Loucy (cell line): ENCODE data around the gene VAPB.

Experiments used
- H2AFZ ChIP-seq: fragments of 200-600 bp; sonication (generic); 2 replicates; pipeline ENCODE4 v1.6.0; 2016; ENCODE audit warnings: antibody characterized with exemption, mild to moderate bottlenecking, low read length, moderate library complexity
- H3F3A ChIP-seq: fragments of 200-600 bp; 2 replicates; pipeline ENCODE4 v1.6.0; 2016; ENCODE audit warnings: antibody characterized with exemption, low read depth, mild to moderate bottlenecking
- H3K27me3 ChIP-seq: fragments of 200-600 bp; sonication (generic); 2 replicates; pipeline ENCODE4 v1.6.1; 2014; ENCODE audit warnings: low read length, mild to moderate bottlenecking; ENCODE audit not compliant: insufficient read depth, poor library complexity, severe bottlenecking
- H3K36me3 ChIP-seq: fragments of 200-600 bp; sonication (generic); 2 replicates; pipeline ENCODE4 v1.6.1; 2016; ENCODE audit warnings: low read length; ENCODE audit not compliant: insufficient read depth
- H3K4me1 ChIP-seq: fragments of 200-600 bp; sonication (generic); 2 replicates; pipeline ENCODE4 v1.5.1; 2014; ENCODE audit warnings: low read length, mild to moderate bottlenecking; ENCODE audit not compliant: insufficient read depth, poor library complexity, severe bottlenecking
- H3K4me2 ChIP-seq: fragments of 200-600 bp; sonication (generic); 2 replicates; pipeline ENCODE4 v1.6.0; 2014; ENCODE audit warnings: antibody characterized with exemption, low read length, low read depth, mild to moderate bottlenecking; ENCODE audit not compliant: poor library complexity, severe bottlenecking
- H3K4me3 ChIP-seq: fragments of 200-600 bp; sonication (generic); 2 replicates; pipeline ENCODE4 v1.5.1; 2014; ENCODE audit warnings: low read length, mild to moderate bottlenecking, mixed read lengths; ENCODE audit not compliant: poor library complexity, severe bottlenecking
- H3K79me2 ChIP-seq: fragments of 200-600 bp; sonication (generic); 2 replicates; pipeline ENCODE4 v1.6.1; 2014; ENCODE audit warnings: low read length; ENCODE audit not compliant: insufficient read depth
- H3K9ac ChIP-seq: fragments of 200-600 bp; sonication (generic); 2 replicates; pipeline ENCODE4 v1.6.0; 2014; ENCODE audit warnings: mild to moderate bottlenecking, low read depth, low read length, moderate library complexity; ENCODE audit not compliant: poor library complexity, severe bottlenecking
- H3K9me2 ChIP-seq: fragments of 200-600 bp; sonication (generic); replicated peaks from 2 replicates; pipeline ENCODE4 v1.6.1; 2016; ENCODE audit warnings: low read depth, low read length, mixed read lengths
- H3K9me3 ChIP-seq: fragments of 200-600 bp; sonication (generic); 2 replicates; pipeline ENCODE4 v1.6.1; 2014; ENCODE audit warnings: mild to moderate bottlenecking, antibody characterized with exemption, low read length, low read depth; ENCODE audit not compliant: insufficient read depth
- H4K20me1 ChIP-seq: fragments of 200-600 bp; sonication (generic); 2 replicates; pipeline ENCODE4 v1.6.0; 2014; ENCODE audit warnings: antibody characterized with exemption, low read length, mild to moderate bottlenecking; ENCODE audit not compliant: insufficient read depth, poor library complexity, severe bottlenecking
- CTCF ChIP-seq: fragments of 200-600 bp; sonication (generic); conservative IDR thresholded peaks from 2 replicates; pipeline ENCODE4 v1.5.1; 2014; ENCODE audit warnings: mild to moderate bottlenecking, antibody characterized with exemption, low read length
- EZH2phosphoT487 ChIP-seq: fragments of 200-600 bp; IDR thresholded peaks from 2 replicates; pipeline ENCODE4 v1.6.1; 2018; ENCODE audit warnings: antibody characterized with exemption, mild to moderate bottlenecking, moderate library complexity, borderline replicate concordance

Gene VAPB

GRCh38 chr20:58394801-58395200 is 5.8 kb downstream of the VAPB start:
- Histone ChIP-seq H3K9ac (peak overlapping the region; percentile 44), H4K20me1 (peaks cover 95% of the 10 kb centered on the region)
- TF ChIP-seq EZH2phosphoT487 (no peak), CTCF (no peak)

GRCh38 chr20:58395604-58396003 is 6.6 kb downstream of the VAPB start:
- Histone ChIP-seq H3K9me3 (no peaks in the 10 kb centered on the region), H3K4me1 (peaks cover 70% of the 10 kb centered on the region), H3K4me2 (peak overlapping the region; percentile 96), H3K36me3 (no peaks in the 10 kb centered on the region), H2AFZ (no peak overlapping the region), H3K9ac (peak overlapping the region; percentile 8), H3K9me2 (no peaks in the 10 kb centered on the region), H4K20me1 (peaks cover 95% of the 10 kb centered on the region), H3F3A (no peaks in the 10 kb centered on the region), H3K79me2 (peaks cover 99% of the 10 kb centered on the region), H3K27me3 (no peaks in the 10 kb centered on the region), H3K4me3 (peak overlapping the region; percentile 51)
- no peak for TF ChIP-seq CTCF
- TF ChIP-seq EZH2phosphoT487, result no peak

More at GRCh38 chr20:58394801-58395200, 5.8 kb downstream of the VAPB start:
- Histone ChIP-seq H3K9me3 (no peaks in the 10 kb centered on the region), H3K4me1 (peaks cover 76% of the 10 kb centered on the region), H3K9me2 (no peaks in the 10 kb centered on the region), H3K36me3 (no peaks in the 10 kb centered on the region), H3K4me2 (peak overlapping the region; percentile 96), H3F3A (no peaks in the 10 kb centered on the region), H3K4me3 (peak overlapping the region; percentile 54), H3K79me2 (peaks cover 99% of the 10 kb centered on the region), H2AFZ (no peak overlapping the region), H3K27me3 (peaks cover under 1% of the 10 kb centered on the region)

GRCh38 chr20:58397429-58397828 is 8.4 kb downstream of the VAPB start:
- Histone ChIP-seq H3K4me3 (no peak overlapping the region), H3K4me2 (no peak overlapping the region), H3F3A (no peaks in the 10 kb centered on the region), H3K36me3 (no peaks in the 10 kb centered on the region), H3K9ac (no peak overlapping the region), H3K79me2 (peaks cover 99% of the 10 kb centered on the region), H3K9me2 (no peaks in the 10 kb centered on the region), H2AFZ (no peak overlapping the region), H4K20me1 (peaks cover 95% of the 10 kb centered on the region), H3K27me3 (no peaks in the 10 kb centered on the region), H3K4me1 (peaks cover 63% of the 10 kb centered on the region), H3K9me3 (no peaks in the 10 kb centered on the region)
- TF ChIP-seq EZH2phosphoT487, result no peak
- TF ChIP-seq CTCF, result no peak
